SK-N-SH treated with all-trans-retinoic acid at 6 μM for 48 hours (cell line): ENCODE results near the gene GATA5.

Experiments used
- TCF4 ChIP-seq: fragments of 250-450 bp; sonication (Bioruptor Pico); IDR thresholded peaks from 2 replicates; pipeline ENCODE4 v1.8.0; 2021; ENCODE audit warnings: mild to moderate bottlenecking, moderate library complexity, borderline replicate concordance
- TF ChIP-seq, protein P1 (sequence below): fragments of 250-450 bp; sonication (Bioruptor Pico); IDR thresholded peaks from 2 replicates; pipeline ENCODE4 v1.8.0; 2020; ENCODE audit warnings: mild to moderate bottlenecking, moderate library complexity, borderline replicate concordance
- TF ChIP-seq, protein P2 (sequence below): fragments of 250-450 bp; sonication (Bioruptor Pico); IDR thresholded peaks from 2 replicates; pipeline ENCODE4 v1.5.1; 2020; ENCODE audit warnings: low read depth, mild to moderate bottlenecking, moderate library complexity

DNA sequence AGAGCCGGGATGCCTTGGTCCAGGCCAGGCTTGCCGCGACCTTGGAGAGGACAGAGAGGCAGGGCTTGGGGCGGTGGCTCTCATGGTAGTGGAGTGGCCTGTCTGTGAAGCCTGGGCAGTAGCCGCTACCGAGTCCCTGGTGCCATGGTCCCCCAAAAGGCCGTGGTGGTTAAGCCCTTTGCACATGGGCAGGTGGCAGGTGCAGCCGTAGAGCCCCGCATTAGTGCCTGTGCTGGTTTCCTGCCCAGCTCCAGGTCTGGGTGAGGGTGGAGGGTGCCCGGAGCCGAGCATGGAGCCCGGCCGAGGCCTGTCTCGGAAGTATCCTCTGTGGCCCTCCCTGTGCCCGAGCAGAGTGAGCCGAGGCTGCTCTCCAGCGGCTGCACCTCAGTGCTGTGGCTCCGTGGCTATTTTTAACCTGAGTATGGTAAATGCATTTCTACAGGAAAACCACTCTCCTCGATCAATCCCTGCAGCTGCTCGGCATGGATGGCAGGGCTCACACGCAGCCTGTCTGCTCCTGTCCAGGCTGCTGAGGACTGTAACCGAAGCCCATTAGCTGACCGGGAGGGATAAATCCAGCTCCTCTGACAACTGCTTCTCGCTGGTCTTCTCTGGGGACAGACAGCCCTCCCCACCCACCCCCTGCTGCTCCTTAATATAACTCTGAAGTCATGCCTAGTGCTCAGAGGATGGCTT, 36.3 kb upstream of the GATA5 start:
- TF ChIP-seq, protein P1, sequence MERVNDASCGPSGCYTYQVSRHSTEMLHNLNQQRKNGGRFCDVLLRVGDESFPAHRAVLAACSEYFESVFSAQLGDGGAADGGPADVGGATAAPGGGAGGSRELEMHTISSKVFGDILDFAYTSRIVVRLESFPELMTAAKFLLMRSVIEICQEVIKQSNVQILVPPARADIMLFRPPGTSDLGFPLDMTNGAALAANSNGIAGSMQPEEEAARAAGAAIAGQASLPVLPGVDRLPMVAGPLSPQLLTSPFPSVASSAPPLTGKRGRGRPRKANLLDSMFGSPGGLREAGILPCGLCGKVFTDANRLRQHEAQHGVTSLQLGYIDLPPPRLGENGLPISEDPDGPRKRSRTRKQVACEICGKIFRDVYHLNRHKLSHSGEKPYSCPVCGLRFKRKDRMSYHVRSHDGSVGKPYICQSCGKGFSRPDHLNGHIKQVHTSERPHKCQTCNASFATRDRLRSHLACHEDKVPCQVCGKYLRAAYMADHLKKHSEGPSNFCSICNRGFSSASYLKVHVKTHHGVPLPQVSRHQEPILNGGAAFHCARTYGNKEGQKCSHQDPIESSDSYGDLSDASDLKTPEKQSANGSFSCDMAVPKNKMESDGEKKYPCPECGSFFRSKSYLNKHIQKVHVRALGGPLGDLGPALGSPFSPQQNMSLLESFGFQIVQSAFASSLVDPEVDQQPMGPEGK (CRISPR knock-in tag): no peak
- TF ChIP-seq TCF4 (CRISPR knock-in tag): no peak
- TF ChIP-seq, protein P2, sequence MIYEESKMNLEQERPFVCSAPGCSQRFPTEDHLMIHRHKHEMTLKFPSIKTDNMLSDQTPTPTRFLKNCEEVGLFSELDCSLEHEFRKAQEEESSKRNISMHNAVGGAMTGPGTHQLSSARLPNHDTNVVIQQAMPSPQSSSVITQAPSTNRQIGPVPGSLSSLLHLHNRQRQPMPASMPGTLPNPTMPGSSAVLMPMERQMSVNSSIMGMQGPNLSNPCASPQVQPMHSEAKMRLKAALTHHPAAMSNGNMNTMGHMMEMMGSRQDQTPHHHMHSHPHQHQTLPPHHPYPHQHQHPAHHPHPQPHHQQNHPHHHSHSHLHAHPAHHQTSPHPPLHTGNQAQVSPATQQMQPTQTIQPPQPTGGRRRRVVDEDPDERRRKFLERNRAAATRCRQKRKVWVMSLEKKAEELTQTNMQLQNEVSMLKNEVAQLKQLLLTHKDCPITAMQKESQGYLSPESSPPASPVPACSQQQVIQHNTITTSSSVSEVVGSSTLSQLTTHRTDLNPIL (CRISPR knock-in tag): no peak
